SJCRH30 (cell line): ENCODE measurements around the gene ZMAT5. TPM values are rescaled to one million over a fixed set of nuclear protein-coding genes. Genes with fewer than 3 reads are reported as not detected.

Source experiments
- DNase-seq, 2 experiments: peaks; one replicate each; pipeline ENCODE4 v3.0.0-alpha.2; 2015 to 2020
- H3K27ac ChIP-seq: fragments of 250-450 bp; sonication (Bioruptor Pico); 2 replicates; pipeline ENCODE4 v1.5.1; 2020; ENCODE audit warnings: mild to moderate bottlenecking, moderate library complexity
- H3K27me3 ChIP-seq: fragments of 250-450 bp; sonication (Bioruptor Pico); 2 replicates; pipeline ENCODE4 v1.5.1; 2020; ENCODE audit warnings: mild to moderate bottlenecking, moderate library complexity
- H3K36me3 ChIP-seq: fragments of 250-450 bp; sonication (Bioruptor Pico); 2 replicates; pipeline ENCODE4 v1.5.1; 2020; ENCODE audit warnings: mild to moderate bottlenecking, moderate library complexity
- H3K4me1 ChIP-seq: fragments of 250-450 bp; sonication (Bioruptor Pico); 2 replicates; pipeline ENCODE4 v1.5.1; 2020; ENCODE audit warnings: mild to moderate bottlenecking, moderate library complexity
- H3K4me3 ChIP-seq: fragments of 250-450 bp; sonication (Bioruptor Pico); 2 replicates; pipeline ENCODE4 v1.5.1; 2020; ENCODE audit warnings: mild to moderate bottlenecking, moderate library complexity
- H3K9me3 ChIP-seq: fragments of 250-450 bp; sonication (Bioruptor Pico); replicated peaks from 2 replicates; pipeline ENCODE4 v1.5.1; 2020; ENCODE audit warnings: mild to moderate bottlenecking, moderate library complexity
- total RNA-seq: library from RNA; depleted of rRNA; stranded (reverse); fragments of >200 nt; shearing (Covaris generic); gene quantifications from 2 replicates; pipeline ENCODE4 v1.2.3, GENCODE V29; 2014

ZMAT5 gene
- total RNA-seq, 1 experiment from 2014 or later: 16.1 TPM

GRCh38 chr22:29703569-29704195, 63.1 kb downstream of the ZMAT5 start:
- no peak overlapping the region for H3K27ac ChIP-seq
- no peak overlapping the region for H3K4me3 ChIP-seq
- DNase-seq: no peak
- H3K27me3 ChIP-seq: no peaks in the 10 kb centered on the region
- H3K9me3 ChIP-seq: no peaks in the 10 kb centered on the region
- peaks cover 50% of the 10 kb centered on the region for H3K4me1 ChIP-seq
- H3K36me3 ChIP-seq: no peaks in the 10 kb centered on the region

DNA sequence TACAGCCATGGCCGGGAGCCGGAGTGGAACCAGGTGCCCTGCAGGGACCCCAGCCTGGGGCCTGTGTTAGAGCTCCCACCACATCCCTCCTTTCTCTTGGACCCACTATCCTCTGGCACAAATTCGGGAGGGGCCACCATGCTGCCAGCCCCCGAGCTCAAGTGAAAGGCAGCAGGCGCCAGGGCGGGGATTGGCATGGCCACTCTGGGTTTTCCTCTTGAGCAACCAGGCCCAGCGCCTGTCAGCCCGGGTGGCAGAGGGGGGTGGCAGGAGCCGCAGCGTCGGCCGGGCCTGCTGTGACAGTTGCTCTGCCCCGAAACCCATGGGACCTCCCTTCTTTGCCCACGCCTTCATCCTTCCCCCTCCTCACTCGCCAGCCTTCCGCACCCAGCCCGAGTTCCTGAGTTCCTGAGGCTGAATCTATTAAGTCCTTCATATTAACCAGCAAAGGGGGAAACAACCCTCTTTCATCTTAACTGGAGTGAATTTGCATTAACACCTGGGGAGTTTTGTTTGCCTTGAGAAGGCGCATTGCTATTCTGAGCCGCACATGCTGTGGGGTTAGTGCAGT, 63.8 kb downstream of the ZMAT5 start:
- H3K27ac ChIP-seq: no peak overlapping the region
- no peaks in the 10 kb centered on the region for H3K9me3 ChIP-seq

GRCh38 chr22:29702000-29702930, 64.5 kb downstream of the ZMAT5 start:
- H3K27me3 ChIP-seq: no peaks in the 10 kb centered on the region
- DNase-seq: peak in 1 of 2 experiments; percentile 47
- no peaks in the 10 kb centered on the region for H3K36me3 ChIP-seq
- no peaks in the 10 kb centered on the region for H3K9me3 ChIP-seq
- no peak overlapping the region for H3K4me3 ChIP-seq
- no peak overlapping the region for H3K27ac ChIP-seq
- peaks cover 50% of the 10 kb centered on the region for H3K4me1 ChIP-seq

More for the DNA sequence above, 63.8 kb downstream of the ZMAT5 start:
- Histone ChIP-seq H3K4me3 (no peak overlapping the region), H3K27me3 (no peaks in the 10 kb centered on the region), H3K36me3 (no peaks in the 10 kb centered on the region), H3K4me1 (peaks cover 50% of the 10 kb centered on the region)
- DNase-seq: no peak

DNA sequence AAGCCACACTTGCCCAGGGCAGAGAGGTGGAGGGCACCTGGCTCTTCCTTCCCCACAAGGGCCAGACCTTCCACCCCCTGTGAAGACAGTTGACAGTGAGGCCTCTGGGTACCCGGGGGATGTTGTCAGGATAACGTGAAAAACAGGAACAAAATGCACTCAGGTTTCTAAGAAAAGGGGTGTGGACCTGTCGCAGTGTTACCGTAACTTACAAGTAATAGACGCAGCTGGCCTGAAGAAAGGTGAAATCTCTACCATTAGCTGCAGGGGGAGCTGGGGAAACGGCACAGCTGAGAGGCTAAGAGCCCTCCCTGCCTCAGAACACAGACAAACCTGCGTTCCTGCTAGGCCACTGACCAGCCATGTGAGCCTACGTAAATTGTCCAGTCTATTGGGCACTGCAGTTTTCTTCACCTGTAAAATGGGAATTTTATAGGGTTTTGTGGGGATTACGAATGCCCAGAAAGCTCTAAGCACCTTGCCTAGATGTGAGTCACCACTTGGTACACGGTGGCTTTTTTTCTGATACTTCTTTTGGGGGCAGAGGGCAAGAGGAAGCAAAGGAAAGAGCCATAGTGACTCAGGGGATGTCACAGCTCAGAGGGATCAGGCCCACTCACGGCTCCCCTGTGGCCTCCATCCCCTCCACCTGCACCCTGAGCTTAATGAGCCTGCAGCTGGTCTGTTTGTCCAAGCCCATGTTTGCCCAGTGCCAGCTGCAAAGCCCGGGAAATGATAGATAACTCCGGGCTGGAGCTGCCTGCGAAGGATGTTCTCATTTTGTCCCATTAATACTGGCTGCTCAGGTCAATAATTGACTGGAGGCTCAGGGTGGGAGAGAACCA, 65.4 kb downstream of the ZMAT5 start:
- Histone ChIP-seq H3K27me3 (no peaks in the 10 kb centered on the region), H3K36me3 (no peaks in the 10 kb centered on the region), H3K9me3 (no peaks in the 10 kb centered on the region), H3K4me1 (peaks cover 44% of the 10 kb centered on the region), H3K27ac (no peak overlapping the region), H3K4me3 (no peak overlapping the region)
- DNase-seq: no peak

DNA sequence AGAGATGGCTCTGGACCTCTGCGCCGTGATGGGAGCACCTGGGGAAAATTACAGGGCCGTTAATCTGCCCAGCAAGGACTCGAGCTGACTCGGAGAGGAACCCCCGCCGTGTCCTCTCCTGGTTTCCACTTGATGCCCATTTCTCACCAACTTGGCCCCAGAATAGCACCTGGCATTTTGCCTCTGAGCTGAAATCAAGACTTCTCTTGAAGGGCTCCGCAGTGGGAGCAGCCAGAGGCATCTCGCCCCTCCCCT, 66.0 kb downstream of the ZMAT5 start:
- DNase-seq: no peak
- H3K4me1 ChIP-seq: peaks cover 44% of the 10 kb centered on the region

GRCh38 chr22:29700206-29700899, 66.5 kb downstream of the ZMAT5 start:
- Histone ChIP-seq H3K4me3 (no peak overlapping the region), H3K27me3 (no peaks in the 10 kb centered on the region), H3K4me1 (peaks cover 43% of the 10 kb centered on the region), H3K27ac (peak overlapping the region; percentile 5; the same call in 1 of the 2 replicates), H3K9me3 (no peaks in the 10 kb centered on the region), H3K36me3 (no peaks in the 10 kb centered on the region)
- DNase-seq: peak; percentile 60 to 71

More for the DNA sequence above, 66.0 kb downstream of the ZMAT5 start:
- H3K27ac ChIP-seq: peak overlapping the region; percentile 5; the same call in 1 of the 2 replicates
- no peaks in the 10 kb centered on the region for H3K36me3 ChIP-seq
- H3K4me3 ChIP-seq: no peak overlapping the region
- H3K9me3 ChIP-seq: no peaks in the 10 kb centered on the region
- no peaks in the 10 kb centered on the region for H3K27me3 ChIP-seq

DNA sequence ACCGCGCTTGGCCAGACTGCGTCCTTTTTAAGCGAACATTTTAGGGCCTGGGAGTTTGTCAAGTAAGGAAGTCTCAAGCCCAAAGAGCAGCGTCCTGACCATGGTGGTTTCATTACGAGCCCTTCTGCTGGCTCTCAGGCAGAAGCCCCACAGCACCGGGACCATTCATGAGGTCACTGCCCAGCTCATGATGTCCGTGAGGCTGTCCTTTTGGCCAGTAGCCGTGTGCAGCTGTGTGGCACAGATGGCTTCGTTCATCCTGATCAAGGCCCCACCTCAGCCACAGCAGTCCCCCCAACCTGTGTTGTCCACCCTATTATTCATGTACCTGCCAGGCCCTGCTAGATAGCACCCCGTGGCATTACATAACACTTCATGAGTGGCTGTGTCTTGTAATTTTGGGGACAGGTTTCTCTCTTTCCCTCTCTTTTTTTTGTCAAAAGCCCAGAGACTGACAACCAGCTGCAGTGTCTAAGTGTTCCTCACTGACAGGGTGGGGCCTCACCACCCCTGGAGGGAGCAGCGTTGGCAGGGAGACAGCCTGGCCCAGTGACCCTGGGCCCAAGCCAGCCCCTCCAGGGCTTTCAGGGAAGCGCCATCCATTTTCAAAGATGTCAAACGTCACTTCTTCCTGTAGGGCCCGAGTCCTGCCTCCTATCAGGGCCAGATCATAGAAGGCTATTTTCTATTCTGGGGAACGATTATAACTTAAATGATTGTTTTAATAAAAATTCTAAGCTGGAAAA, 68.8 kb downstream of the ZMAT5 start:
- no peak overlapping the region for H3K27ac ChIP-seq
- no peaks in the 10 kb centered on the region for H3K36me3 ChIP-seq
- DNase-seq: no peak
- no peak overlapping the region for H3K4me3 ChIP-seq
- no peaks in the 10 kb centered on the region for H3K9me3 ChIP-seq
- no peaks in the 10 kb centered on the region for H3K27me3 ChIP-seq
- H3K4me1 ChIP-seq: peaks cover 24% of the 10 kb centered on the region

DNA sequence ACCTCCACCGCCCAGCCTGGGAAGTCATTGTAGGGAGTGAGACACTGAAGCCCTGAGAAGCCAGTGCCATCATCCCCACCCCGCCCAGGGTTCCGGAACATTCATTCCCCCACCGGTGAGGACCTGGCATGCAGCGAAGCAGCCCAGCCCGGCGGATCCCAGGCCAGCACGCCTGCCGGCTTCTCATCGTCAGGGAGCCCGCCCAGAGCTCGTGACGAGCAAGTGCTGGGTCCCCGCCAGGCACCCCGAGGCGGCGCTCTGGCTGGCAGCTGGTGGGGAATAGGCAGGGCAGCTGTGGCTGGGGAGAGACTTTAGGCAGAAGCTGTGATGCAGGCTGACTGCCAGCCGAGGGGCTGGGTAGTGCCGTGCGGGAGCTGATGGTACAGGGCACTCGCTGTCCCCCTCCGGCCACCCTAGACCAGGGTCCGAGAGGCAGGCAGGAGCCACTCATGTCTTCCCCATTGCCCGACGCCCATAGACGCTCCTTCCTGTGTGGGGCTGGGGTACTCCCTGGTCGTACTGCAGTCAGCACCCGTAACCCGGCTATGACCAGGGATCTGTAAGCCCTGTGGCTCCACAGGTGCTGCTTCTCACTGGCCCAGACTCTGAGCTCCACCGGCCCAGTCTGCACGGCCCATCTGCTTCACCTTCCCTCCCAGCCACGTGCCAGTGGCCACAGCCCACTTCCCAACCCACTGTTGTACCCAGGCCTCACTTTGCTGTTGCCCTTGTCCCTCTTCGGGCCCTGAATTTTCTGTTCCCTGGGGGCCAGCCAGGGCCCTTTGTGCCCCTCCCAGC, 71.5 kb downstream of the ZMAT5 start:
- no peak for DNase-seq
- no peaks in the 10 kb centered on the region for H3K9me3 ChIP-seq

GRCh38 chr22:29693671-29694070, 73.1 kb downstream of the ZMAT5 start:
- H3K4me1 ChIP-seq: peaks cover 37% of the 10 kb centered on the region
- H3K27ac ChIP-seq: no peak overlapping the region
- DNase-seq: no peak
- H3K36me3 ChIP-seq: no peaks in the 10 kb centered on the region
- H3K27me3 ChIP-seq: no peaks in the 10 kb centered on the region
- no peak overlapping the region for H3K4me3 ChIP-seq
- H3K9me3 ChIP-seq: no peaks in the 10 kb centered on the region

More for the DNA sequence above, 71.5 kb downstream of the ZMAT5 start:
- H3K27me3 ChIP-seq: no peaks in the 10 kb centered on the region
- peaks cover 23% of the 10 kb centered on the region for H3K4me1 ChIP-seq
- H3K4me3 ChIP-seq: no peak overlapping the region
- no peaks in the 10 kb centered on the region for H3K36me3 ChIP-seq
- H3K27ac ChIP-seq: no peak overlapping the region

GRCh38 chr22:29693161-29693560, 73.6 kb downstream of the ZMAT5 start:
- H3K4me1 ChIP-seq: peaks cover 42% of the 10 kb centered on the region
- no peaks in the 10 kb centered on the region for H3K27me3 ChIP-seq
- no peaks in the 10 kb centered on the region for H3K36me3 ChIP-seq
- H3K27ac ChIP-seq: no peak overlapping the region
- H3K4me3 ChIP-seq: no peak overlapping the region
- no peak for DNase-seq
- no peaks in the 10 kb centered on the region for H3K9me3 ChIP-seq

- H3K4me3 ChIP-seq: no peak overlapping the region
- H3K27ac ChIP-seq: no peak overlapping the region
- H3K36me3 ChIP-seq: no peaks in the 10 kb centered on the region
- peaks cover 50% of the 10 kb centered on the region for H3K4me1 ChIP-seq
- H3K27me3 ChIP-seq: no peaks in the 10 kb centered on the region
- no peak for DNase-seq
- no peaks in the 10 kb centered on the region for H3K9me3 ChIP-seq
Observed at GRCh38 chr22:29692327-29692640, 74.5 kb downstream of the ZMAT5 start.

- Histone ChIP-seq H3K9me3 (no peaks in the 10 kb centered on the region), H3K36me3 (no peaks in the 10 kb centered on the region), H3K4me1 (peaks cover 50% of the 10 kb centered on the region), H3K27ac (no peak overlapping the region; the same call in 1 of the 2 replicates), H3K4me3 (no peak overlapping the region), H3K27me3 (no peaks in the 10 kb centered on the region)
- DNase-seq: no peak
Observed at GRCh38 chr22:29691636-29692326, 75.0 kb downstream of the ZMAT5 start.
